T-helper 17 cell (primary cell): ENCODE data around the gene SYNJ2BP. TPM values are rescaled to one million over a fixed set of nuclear protein-coding genes. Genes with fewer than 3 reads are reported as not detected.
"Not testable (repeated sequence)": the region's sequence is repeated elsewhere in the genome, so short reads cannot be mapped to it uniquely, and the experiment has no call there.

Source experiments
- ATAC-seq: fragments of 150-1000 bp; cut with Tn5 transposase; 2 replicates; pipeline ENCODE4 v1.10.0; 2021; ENCODE audit warnings: mild to moderate bottlenecking, moderate library complexity
- DNase-seq, 3 donors: peaks; one replicate each; pipeline versions ENCODE4 v3.0.0 to v3.0.0-alpha.2; 2020 to 2021
- H3K9me3 ChIP-seq: one replicate; pipeline ENCODE4 v1.7.0; 2013; ENCODE audit warnings: low read length, mild to moderate bottlenecking; ENCODE audit not compliant: control insufficient read depth, poor library complexity, severe bottlenecking
- H3K27ac Mint-ChIP-seq: one replicate; pipeline ENCODE4 v1.8.0; 2022; ENCODE audit warnings: mild to moderate bottlenecking, moderate library complexity, mixed read lengths
- H3K27me3 Mint-ChIP-seq: one replicate; pipeline ENCODE4 v1.8.0; 2022; ENCODE audit warnings: mixed read lengths
- H3K36me3 Mint-ChIP-seq: one replicate; pipeline ENCODE4 v1.8.0; 2022; ENCODE audit warnings: low read depth, mixed read lengths
- H3K4me1 Mint-ChIP-seq: one replicate; pipeline ENCODE4 v1.8.0; 2022; ENCODE audit warnings: mild to moderate bottlenecking, mixed read lengths
- H3K4me3 Mint-ChIP-seq: one replicate; pipeline ENCODE4 v1.8.0; 2022; ENCODE audit warnings: mild to moderate bottlenecking, moderate library complexity, mixed read lengths
- total RNA-seq, 4 donors: library from RNA in 2 of 4; stranded (reverse) in 2 of 4; gene quantifications; one replicate each; pipeline ENCODE4 v1.2.3 and lab custom pipeline; 2022 to 2026

SYNJ2BP gene, protein sequence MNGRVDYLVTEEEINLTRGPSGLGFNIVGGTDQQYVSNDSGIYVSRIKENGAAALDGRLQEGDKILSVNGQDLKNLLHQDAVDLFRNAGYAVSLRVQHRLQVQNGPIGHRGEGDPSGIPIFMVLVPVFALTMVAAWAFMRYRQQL
- 10 to 100 TPM; 11.5 to 13.3 TPM for total RNA-seq
- total RNA-seq (lab: John Stamatoyannopoulos, UW) = 32.6 to 46.1 reads per million in 2 donors

DNA sequence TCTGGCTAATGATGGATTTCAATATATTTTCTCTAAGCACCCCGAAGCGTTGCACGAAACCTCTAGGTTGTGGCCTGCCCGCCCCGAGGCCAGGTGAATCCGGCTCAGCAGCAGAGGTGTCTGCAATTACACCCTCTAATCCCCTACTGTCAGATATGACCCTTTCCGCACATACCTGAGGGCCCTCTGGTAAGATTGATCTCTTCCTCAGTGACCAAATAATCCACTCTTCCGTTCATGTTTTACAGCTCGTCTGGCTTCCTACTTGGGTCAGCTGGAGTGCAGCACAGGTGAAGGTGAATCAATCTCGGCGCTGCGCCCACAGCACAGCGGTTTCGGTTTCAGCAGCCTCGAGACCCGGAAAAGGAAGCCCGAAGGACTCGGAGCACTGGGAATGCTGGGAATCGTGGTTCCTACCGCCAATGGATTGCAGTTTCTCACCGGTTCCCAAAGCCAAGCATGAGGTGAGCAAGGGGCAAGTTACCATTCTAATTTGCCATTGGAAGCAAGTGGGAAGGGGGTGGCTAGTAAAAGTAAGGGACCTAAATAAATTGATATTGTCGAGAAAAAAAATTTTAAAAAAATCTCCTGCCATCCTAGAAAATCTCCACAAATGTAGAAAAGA lies at the start of gene SYNJ2BP:
TSS of gene SYNJ2BP (minus strand) at position 366 of the 625 bp plus-strand sequence. CDS start at position 239, 127 bp downstream.
- H3K36me3 Mint-ChIP-seq = no peaks in the 10 kb centered on the region
- H3K27me3 Mint-ChIP-seq = peaks cover 17% of the 10 kb centered on the region
- DNase-seq (peak; percentile 24 to 29 (median 24)), ATAC-seq (peak; percentile 90)
- H3K27ac Mint-ChIP-seq = peak within 1 kb of the TSS; percentile 96
- no peaks in the 10 kb centered on the region for H3K9me3 ChIP-seq
- H3K4me3 Mint-ChIP-seq = peak within 1 kb of the TSS; percentile 98
- peaks cover 22% of the 10 kb centered on the region for H3K4me1 Mint-ChIP-seq

DNA sequence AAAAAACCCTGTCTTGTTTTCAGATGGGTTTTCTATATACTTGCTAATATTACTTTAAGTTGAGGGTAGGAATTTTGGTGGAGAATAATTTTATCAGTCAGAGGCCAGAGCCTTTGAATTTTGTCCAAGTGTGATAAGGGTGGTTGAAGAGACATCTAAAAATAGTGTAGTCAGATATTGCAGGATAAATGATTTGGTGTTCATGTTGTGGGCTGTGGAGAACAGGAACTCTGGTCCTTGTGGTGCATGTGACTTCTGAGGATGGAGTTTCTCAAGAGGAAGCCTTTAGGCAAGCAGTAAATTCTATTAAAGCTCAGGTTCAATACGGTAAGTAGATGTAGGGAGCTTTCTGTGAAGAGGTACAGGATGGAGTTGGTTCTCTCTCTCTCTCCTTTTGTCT lies 37.8 kb upstream of the SYNJ2BP start:
- ATAC-seq (no peak), DNase-seq (no peak)
- peaks cover 8% of the 10 kb centered on the region for H3K27me3 Mint-ChIP-seq
- no peaks in the 10 kb centered on the region for H3K4me1 Mint-ChIP-seq
- H3K4me3 Mint-ChIP-seq = no peak overlapping the region
- no peaks in the 10 kb centered on the region for H3K36me3 Mint-ChIP-seq
- no peaks in the 10 kb centered on the region for H3K9me3 ChIP-seq
- H3K27ac Mint-ChIP-seq = no peak overlapping the region

DNA sequence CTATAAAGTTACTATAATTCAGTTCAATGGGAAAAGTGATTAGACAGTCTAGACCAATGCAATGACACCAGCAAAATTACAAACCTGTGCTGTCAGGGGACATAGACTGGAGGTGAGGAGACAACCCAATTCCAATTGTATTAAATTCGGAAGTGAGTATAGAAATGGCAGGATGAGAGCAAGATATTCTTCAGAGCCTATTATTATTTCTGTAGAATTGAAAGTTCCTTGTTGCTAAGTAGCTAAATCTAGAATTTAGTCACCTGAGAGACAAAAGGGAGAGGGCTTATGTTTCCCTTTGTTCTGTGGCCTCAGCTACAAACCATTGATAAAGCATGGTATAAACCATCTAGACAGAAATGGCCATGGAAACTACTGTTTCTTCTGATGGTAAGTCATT lies 35.0 kb upstream of the SYNJ2BP start, which contains the start of gene ADAM21:
TSS of gene ADAM21 (plus strand) at position 301 of the 400 bp plus-strand sequence. CDS start 5,326 bp downstream, outside the sequence.
- H3K9me3 ChIP-seq = no peaks in the 10 kb centered on the region
- Mint-ChIP-seq H3K4me1 (no peaks in the 10 kb centered on the region), H3K27me3 (no peaks in the 10 kb centered on the region), H3K27ac (no peak within 1 kb of the TSS), H3K4me3 (peak within 1 kb of the TSS; percentile 58), H3K36me3 (no peaks in the 10 kb centered on the region)
- DNase-seq (no peak), ATAC-seq (no peak)

DNA sequence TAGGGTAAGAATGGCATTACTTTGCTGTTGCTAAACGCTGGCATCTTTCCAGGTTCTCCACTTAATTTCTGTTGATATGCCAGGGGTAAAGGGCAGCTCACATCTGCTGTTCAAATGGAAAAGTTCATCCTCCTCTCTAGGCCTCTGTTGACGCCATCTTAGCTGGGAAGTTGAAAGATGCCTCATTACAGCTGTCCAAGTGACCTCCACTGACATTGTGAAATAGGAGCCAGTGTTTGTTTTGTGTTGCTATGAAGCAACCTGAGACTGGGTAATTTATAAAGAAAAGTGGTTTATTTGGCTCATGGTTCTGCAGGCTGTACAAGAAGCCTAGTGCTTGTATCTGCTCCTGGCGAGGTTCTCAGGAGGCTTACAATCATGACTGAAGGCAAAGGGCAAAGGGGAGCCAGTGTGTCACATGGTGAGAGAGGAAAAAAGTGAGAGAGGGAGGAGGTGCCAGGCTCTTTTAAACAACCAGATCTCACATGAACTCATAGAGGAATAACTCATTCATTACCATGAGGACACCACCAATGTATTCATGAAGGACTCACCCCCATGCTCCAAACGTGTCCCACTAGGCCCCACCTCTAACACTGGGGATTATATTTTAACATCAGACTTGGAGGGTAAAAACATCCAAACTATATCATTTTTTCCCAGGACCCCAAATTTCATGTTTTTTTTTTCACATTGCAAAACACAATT lies 31.9 kb upstream of the SYNJ2BP start:
- H3K4me3 Mint-ChIP-seq = no peak overlapping the region
- H3K4me1 Mint-ChIP-seq = no peaks in the 10 kb centered on the region
- DNase-seq (no peak), ATAC-seq (no peak)
- no peaks in the 10 kb centered on the region for H3K36me3 Mint-ChIP-seq
- H3K27me3 Mint-ChIP-seq = no peaks in the 10 kb centered on the region
- H3K27ac Mint-ChIP-seq = no peak overlapping the region
- no peaks in the 10 kb centered on the region for H3K9me3 ChIP-seq

DNA sequence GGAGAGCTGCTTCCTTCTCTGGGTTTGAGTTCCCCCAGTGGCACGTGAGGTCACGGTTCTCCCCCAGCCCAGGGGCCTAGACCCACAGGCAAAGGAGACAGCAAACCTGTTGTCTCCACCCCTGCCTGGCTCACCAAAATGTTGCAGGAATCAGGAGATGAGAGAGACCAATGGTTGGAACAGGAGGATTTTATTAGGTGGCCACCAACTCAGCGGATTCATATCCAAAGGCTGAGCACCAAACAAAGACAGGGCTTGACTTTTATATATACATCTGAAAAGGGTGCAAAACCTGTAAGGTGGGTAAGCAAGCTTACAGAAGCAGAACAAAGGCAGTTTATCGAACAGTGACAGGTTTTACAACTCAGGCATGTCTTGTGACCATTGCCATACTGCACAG lies 25.9 kb upstream of the SYNJ2BP start:
- ATAC-seq (no peak), DNase-seq (no peak)
- Mint-ChIP-seq H3K27me3 (no peaks in the 10 kb centered on the region), H3K36me3 (no peaks in the 10 kb centered on the region), H3K27ac (no peak overlapping the region), H3K4me3 (no peak overlapping the region), H3K4me1 (no peaks in the 10 kb centered on the region)
- peaks cover 5% of the 10 kb centered on the region for H3K9me3 ChIP-seq

DNA sequence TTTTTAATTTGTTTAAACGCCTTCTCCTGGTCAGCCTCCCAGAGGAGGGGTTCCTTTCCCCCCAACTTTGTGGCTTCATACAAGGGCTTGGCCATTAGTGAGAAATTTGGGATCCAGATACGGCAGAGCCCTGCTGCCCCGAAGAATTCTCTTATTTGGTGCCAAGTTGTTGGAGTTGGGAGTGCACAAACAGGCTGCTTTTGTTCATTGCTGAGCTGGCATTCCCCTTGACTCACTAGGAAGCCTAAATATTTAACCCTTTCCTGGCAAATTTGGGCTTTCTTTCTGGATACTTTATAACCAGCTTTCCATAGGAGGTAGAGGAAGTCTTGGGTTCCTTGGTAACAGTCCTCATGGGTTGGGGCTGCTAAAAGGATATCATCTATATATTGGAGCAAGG lies 24.8 kb upstream of the SYNJ2BP start:
- ATAC-seq (no peak), DNase-seq (no peak)
- no peak overlapping the region for H3K27ac Mint-ChIP-seq
- H3K27me3 Mint-ChIP-seq = no peaks in the 10 kb centered on the region
- H3K9me3 ChIP-seq = peaks cover 5% of the 10 kb centered on the region
- no peaks in the 10 kb centered on the region for H3K36me3 Mint-ChIP-seq
- H3K4me1 Mint-ChIP-seq = no peaks in the 10 kb centered on the region
- H3K4me3 Mint-ChIP-seq = no peak overlapping the region

DNA sequence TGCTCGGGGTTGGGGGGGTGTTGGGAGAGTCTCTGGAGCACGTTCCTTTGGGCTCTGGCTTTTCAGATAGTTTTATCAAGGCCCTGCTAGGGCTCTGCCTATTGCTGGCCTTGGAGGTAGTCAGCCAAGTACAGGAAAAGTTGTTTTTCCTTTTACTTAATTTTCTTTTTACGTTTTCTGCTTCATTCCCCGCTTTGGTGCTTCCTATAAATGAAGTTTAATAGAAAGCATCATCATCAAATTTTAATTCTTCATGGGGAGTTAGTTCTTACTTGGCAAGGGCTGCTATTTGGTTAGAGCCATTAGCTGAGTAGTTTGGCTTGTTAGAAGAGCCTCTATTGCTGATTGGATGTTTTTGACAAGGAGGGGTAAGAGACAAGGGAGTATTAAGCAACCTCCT lies 20.0 kb upstream of the SYNJ2BP start:
- no peak overlapping the region for H3K27ac Mint-ChIP-seq
- peaks cover 3% of the 10 kb centered on the region for H3K9me3 ChIP-seq
- no peak for ATAC-seq
- no peaks in the 10 kb centered on the region for H3K36me3 Mint-ChIP-seq
- H3K4me3 Mint-ChIP-seq = no peak overlapping the region
- H3K27me3 Mint-ChIP-seq = no peaks in the 10 kb centered on the region
- no peaks in the 10 kb centered on the region for H3K4me1 Mint-ChIP-seq
- no peak for DNase-seq

DNA sequence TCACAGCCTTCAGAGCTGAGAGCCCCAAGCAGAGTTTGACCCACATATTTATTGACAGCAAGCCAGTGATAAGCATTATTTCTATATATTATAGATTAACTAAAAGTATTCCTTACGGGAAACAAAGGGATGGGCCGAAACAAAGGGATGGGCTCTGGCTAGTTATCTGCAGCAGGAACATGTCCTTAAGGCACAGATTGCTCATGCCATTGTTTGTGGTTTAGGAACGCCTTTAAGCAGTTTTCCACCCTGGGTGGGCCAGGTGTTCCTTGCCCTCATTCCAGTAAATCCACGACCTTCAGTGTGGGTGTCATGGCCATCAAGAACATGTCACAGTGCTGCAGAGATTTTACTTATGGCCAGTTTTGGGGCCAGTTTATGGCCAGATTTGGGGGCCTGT lies 9.7 kb upstream of the SYNJ2BP start:
- not testable (repeated sequence) for ATAC-seq, H3K27ac Mint-ChIP-seq, H3K27me3 Mint-ChIP-seq, DNase-seq, H3K4me1 Mint-ChIP-seq, H3K4me3 Mint-ChIP-seq, H3K36me3 Mint-ChIP-seq, H3K9me3 ChIP-seq

DNA sequence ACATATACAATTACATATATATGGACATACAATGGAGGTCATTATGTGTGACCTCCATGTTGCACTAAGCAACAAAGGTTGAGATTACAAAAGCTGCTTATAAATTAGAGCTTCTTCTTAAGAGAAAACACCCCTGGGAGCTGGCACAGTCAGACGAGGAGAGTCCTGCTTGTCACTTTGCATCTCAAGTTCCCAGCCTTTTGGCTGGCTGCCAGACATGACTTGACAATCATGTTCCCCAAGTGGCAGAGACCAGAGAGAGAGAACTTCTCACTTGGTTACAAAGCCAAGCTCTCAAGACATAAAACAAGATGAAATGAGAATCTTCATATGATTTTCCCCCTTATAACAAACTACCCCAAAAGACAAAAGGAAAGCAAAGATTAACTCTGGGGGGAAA lies 8.5 kb upstream of the SYNJ2BP start:
- ATAC-seq (no peak), DNase-seq (no peak)
- Mint-ChIP-seq H3K4me3 (no peak overlapping the region), H3K27me3 (peaks cover 15% of the 10 kb centered on the region), H3K4me1 (no peaks in the 10 kb centered on the region), H3K27ac (no peak overlapping the region), H3K36me3 (no peaks in the 10 kb centered on the region)
- H3K9me3 ChIP-seq = no peaks in the 10 kb centered on the region

DNA sequence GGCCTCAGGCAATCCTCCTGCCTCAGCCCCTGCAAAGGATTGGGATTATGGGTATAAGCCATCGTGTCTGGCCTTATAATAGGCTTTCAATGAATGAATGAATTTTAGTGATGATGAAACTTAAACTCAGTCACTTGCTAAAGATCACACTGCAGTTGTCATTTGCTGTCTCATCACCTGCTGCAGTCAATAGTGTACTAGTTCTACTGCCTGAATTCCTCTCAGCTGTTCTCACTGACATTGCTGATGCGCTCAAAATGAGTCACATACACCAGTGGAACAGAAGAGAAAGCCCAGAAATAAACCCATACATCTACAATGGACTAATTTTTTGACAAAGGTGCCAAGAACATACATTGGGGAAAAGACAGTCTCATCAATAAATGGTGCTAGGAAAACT lies 5.6 kb upstream of the SYNJ2BP start:
- Mint-ChIP-seq H3K27me3 (peaks cover 21% of the 10 kb centered on the region), H3K27ac (no peak overlapping the region), H3K36me3 (no peaks in the 10 kb centered on the region), H3K4me1 (no peaks in the 10 kb centered on the region), H3K4me3 (no peak overlapping the region)
- ATAC-seq = no peak
- H3K9me3 ChIP-seq = no peaks in the 10 kb centered on the region
- no peak for DNase-seq

DNA sequence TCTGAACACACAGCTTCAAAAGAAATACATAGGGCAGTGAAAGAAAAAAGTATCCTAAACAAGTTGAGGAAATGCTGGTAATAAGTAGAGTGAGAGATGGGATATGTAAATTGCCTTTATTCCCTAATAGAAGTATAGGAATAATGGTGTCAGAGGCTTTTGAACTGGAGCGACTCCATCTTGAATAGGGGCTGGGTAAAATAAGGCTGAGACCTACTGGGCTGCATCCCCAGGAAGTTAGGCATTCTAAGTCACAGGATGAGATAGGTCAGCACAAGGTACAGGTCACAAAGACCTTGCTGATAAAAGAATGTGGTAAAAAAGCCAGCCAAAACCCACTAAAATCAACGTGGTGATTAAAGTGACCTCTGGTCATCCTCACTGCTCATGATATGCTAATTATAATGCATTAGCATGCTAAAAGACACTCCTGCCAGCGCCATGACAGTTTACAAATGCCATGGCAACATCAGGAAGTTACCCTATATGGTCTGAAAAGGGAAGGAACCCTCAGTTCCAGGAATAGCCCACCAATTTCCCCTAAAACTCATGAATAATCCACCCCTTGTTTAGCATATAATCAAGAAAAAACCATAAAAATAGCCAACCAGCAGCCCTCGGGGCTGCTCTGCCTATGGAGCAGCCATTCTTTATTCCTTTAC lies 2.5 kb upstream of the SYNJ2BP start:
- not testable (repeated sequence) for ATAC-seq, H3K36me3 Mint-ChIP-seq, H3K27ac Mint-ChIP-seq, H3K9me3 ChIP-seq, DNase-seq
- Mint-ChIP-seq H3K27me3 (peaks cover 21% of the 10 kb centered on the region), H3K4me3 (peak overlapping the region; percentile 19), H3K4me1 (peaks cover 13% of the 10 kb centered on the region)

DNA sequence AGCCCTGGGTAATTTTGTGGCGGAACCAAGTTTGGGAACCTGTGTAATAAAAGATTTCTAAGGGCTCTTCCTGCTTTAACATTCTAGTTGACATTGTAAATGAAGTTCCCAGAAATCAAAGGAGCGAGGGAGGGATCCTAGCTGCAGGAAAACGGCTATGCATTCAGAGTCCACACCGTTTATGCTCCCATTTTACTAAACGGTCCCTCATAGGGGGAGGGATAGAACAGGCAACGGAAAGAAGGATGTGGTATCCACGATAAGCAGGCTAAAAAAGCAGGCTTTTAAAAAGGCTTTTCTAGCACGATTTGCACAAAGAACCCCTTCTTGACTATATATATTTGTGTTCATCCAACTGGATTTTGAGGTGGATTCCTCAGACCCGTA lies 559 bp downstream of the SYNJ2BP start:
- peak overlapping the region; percentile 98 for H3K4me3 Mint-ChIP-seq
- H3K36me3 Mint-ChIP-seq = peaks cover 4% of the 10 kb centered on the region
- no peak for DNase-seq
- ATAC-seq = peak; percentile 45
- no peaks in the 10 kb centered on the region for H3K9me3 ChIP-seq
- peak overlapping the region; percentile 96 for H3K27ac Mint-ChIP-seq
- H3K27me3 Mint-ChIP-seq = peaks cover 12% of the 10 kb centered on the region
- peaks cover 26% of the 10 kb centered on the region for H3K4me1 Mint-ChIP-seq

DNA sequence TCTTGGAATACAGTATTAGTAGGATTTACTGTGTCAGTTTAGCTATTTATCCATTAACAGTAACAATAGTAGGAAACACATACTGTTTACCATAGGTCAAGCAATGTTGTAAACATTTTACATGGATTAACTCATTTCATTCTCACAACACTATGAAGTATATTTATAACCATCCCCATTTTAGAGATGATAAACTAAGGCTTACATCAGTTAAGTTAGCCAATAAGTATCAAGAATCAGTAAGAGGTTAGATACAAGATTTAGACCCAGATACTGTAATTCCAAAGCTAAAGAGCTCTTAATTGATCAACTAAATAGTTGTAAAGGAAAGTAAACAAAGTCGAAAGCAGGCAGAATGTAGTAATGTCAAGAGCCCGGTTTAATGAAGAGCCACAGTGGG lies 1.1 kb downstream of the SYNJ2BP start:
- H3K4me3 Mint-ChIP-seq = peak overlapping the region; percentile 98
- peaks cover 31% of the 10 kb centered on the region for H3K4me1 Mint-ChIP-seq
- H3K9me3 ChIP-seq = no peaks in the 10 kb centered on the region
- ATAC-seq (no peak), DNase-seq (no peak)
- H3K27ac Mint-ChIP-seq = peak overlapping the region; percentile 96
- H3K27me3 Mint-ChIP-seq = peaks cover 7% of the 10 kb centered on the region
- peaks cover 4% of the 10 kb centered on the region for H3K36me3 Mint-ChIP-seq
